ENCODE results near the gene PGPEP1. TPM values are rescaled to one million over a fixed set of nuclear protein-coding genes. Genes with fewer than 3 reads are reported as not detected.
"Not testable (repeated sequence)": the region's sequence is repeated elsewhere in the genome, so short reads cannot be mapped to it uniquely, and the experiment has no call there.

PGPEP1 gene
- polyA plus RNA-seq, 3 donors from 2014 or later: 8.2 to 20.6 (median 17.5) TPM

- not testable (repeated sequence) for H3K27ac Mint-ChIP-seq; DNase-seq; H3K27me3 Mint-ChIP-seq (ENCODE audit: low read depth in 3 of 3); H3K9me3 Mint-ChIP-seq; H3K4me3 Mint-ChIP-seq
- peaks cover 13 to 31% (median 19%) of the 10 kb centered on the region in 3 donors for H3K36me3 Mint-ChIP-seq
- H3K4me1 Mint-ChIP-seq: peaks cover 15 to 22% of the 10 kb centered on the region in 2 donors
These were observed 8.5 kb downstream of the PGPEP1 start for GRCh38 chr19:18348818-18349339.

- peak; percentile 24 to 31 (median 24) for DNase-seq
- Mint-ChIP-seq H3K4me1 (peaks cover 15 to 22% of the 10 kb centered on the region in 2 donors), H3K36me3 (peaks cover 13 to 28% (median 14%) of the 10 kb centered on the region in 3 donors), H3K27me3 (ENCODE audit: low read depth in 3 of 3) (peaks cover 0 to 2% (median 0%) of the 10 kb centered on the region in 3 donors), H3K4me3 (no peak overlapping the region), H3K27ac (no peak overlapping the region), H3K9me3 (no peaks in the 10 kb centered on the region)
These were observed 9.2 kb downstream of the PGPEP1 start for GRCh38 chr19:18349524-18350128.

GRCh38 chr19:18350490-18350889 lies 10.1 kb downstream of the PGPEP1 start:
- DNase-seq: no peak
- peak overlapping the region in 1 of 6 donors; percentile 24 for H3K27ac Mint-ChIP-seq
- no peaks in the 10 kb centered on the region for H3K9me3 Mint-ChIP-seq
- H3K36me3 Mint-ChIP-seq: peaks cover 15 to 30% (median 16%) of the 10 kb centered on the region in 3 donors
- peaks cover 0 to 2% (median 0%) of the 10 kb centered on the region in 3 donors for H3K27me3 Mint-ChIP-seq (ENCODE audit: low read depth in 3 of 3)
- H3K4me1 Mint-ChIP-seq: peaks cover 15 to 18% of the 10 kb centered on the region in 2 donors
- H3K4me3 Mint-ChIP-seq: no peak overlapping the region

GRCh38 chr19:18351544-18351943 lies 11.1 kb downstream of the PGPEP1 start:
- H3K4me1 Mint-ChIP-seq: peaks cover 8 to 11% of the 10 kb centered on the region in 2 donors
- no peak overlapping the region for H3K27ac Mint-ChIP-seq
- no peak overlapping the region for H3K4me3 Mint-ChIP-seq
- H3K27me3 Mint-ChIP-seq (ENCODE audit: low read depth in 3 of 3): peaks cover 0 to 2% (median 0%) of the 10 kb centered on the region in 3 donors
- peaks cover 12 to 25% (median 14%) of the 10 kb centered on the region in 3 donors for H3K36me3 Mint-ChIP-seq
- no peak for DNase-seq
- H3K9me3 Mint-ChIP-seq: no peaks in the 10 kb centered on the region

- H3K4me3 Mint-ChIP-seq: no peak overlapping the region
- no peaks in the 10 kb centered on the region for H3K9me3 Mint-ChIP-seq
- H3K27ac Mint-ChIP-seq: peak overlapping the region in 2 of 6 donors; percentile 6 to 9
- no peak for DNase-seq
- H3K27me3 Mint-ChIP-seq (ENCODE audit: low read depth in 3 of 3): no peaks in the 10 kb centered on the region
- peaks cover 6 to 7% of the 10 kb centered on the region in 2 donors for H3K4me1 Mint-ChIP-seq
- H3K36me3 Mint-ChIP-seq: peaks cover 13 to 30% (median 25%) of the 10 kb centered on the region in 3 donors
These were observed 13.1 kb downstream of the PGPEP1 start for GRCh38 chr19:18353378-18354005.

- H3K36me3 Mint-ChIP-seq: peaks cover 20 to 33% (median 33%) of the 10 kb centered on the region in 3 donors
- H3K9me3 Mint-ChIP-seq; H3K4me1 Mint-ChIP-seq; H3K4me3 Mint-ChIP-seq; DNase-seq; H3K27ac Mint-ChIP-seq; H3K27me3 Mint-ChIP-seq (ENCODE audit: low read depth in 3 of 3): not testable (repeated sequence)
These were observed 14.3 kb downstream of the PGPEP1 start for GRCh38 chr19:18354743-18355142.

GRCh38 chr19:18357041-18357440 lies 16.6 kb downstream of the PGPEP1 start:
- H3K27ac Mint-ChIP-seq: no peak overlapping the region

GRCh38 chr19:18361646-18362045 lies 21.2 kb downstream of the PGPEP1 start:
- Mint-ChIP-seq H3K27ac (no peak overlapping the region), H3K9me3 (no peaks in the 10 kb centered on the region), H3K27me3 (ENCODE audit: low read depth in 3 of 3) (peaks cover 0 to 2% (median 2%) of the 10 kb centered on the region in 3 donors), H3K4me3 (no peak overlapping the region), H3K4me1 (peaks cover 0 to 4% of the 10 kb centered on the region in 2 donors), H3K36me3 (peaks cover 22 to 55% (median 42%) of the 10 kb centered on the region in 3 donors)
- DNase-seq: no peak

More at GRCh38 chr19:18357041-18357440, 16.6 kb downstream of the PGPEP1 start:
- Mint-ChIP-seq H3K36me3 (peaks cover 22 to 38% (median 37%) of the 10 kb centered on the region in 3 donors), H3K27me3 (ENCODE audit: low read depth in 3 of 3) (peaks cover 0 to 2% (median 0%) of the 10 kb centered on the region in 3 donors), H3K9me3 (no peaks in the 10 kb centered on the region), H3K4me1 (no peaks in the 10 kb centered on the region), H3K4me3 (no peak overlapping the region)
- DNase-seq: no peak

- H3K27ac Mint-ChIP-seq: peak overlapping the region in 1 of 6 donors; percentile 23
- peaks cover 0 to 4% of the 10 kb centered on the region in 2 donors for H3K4me1 Mint-ChIP-seq
- DNase-seq: no peak
- peaks cover 0 to 2% (median 2%) of the 10 kb centered on the region in 3 donors for H3K27me3 Mint-ChIP-seq (ENCODE audit: low read depth in 3 of 3)
- H3K36me3 Mint-ChIP-seq: peaks cover 17 to 44% (median 31%) of the 10 kb centered on the region in 3 donors
- no peak overlapping the region for H3K4me3 Mint-ChIP-seq
- H3K9me3 Mint-ChIP-seq: no peaks in the 10 kb centered on the region
These were observed 22.6 kb downstream of the PGPEP1 start for GRCh38 chr19:18362934-18363542.

GRCh38 chr19:18363787-18364186 lies 23.4 kb downstream of the PGPEP1 start:
- Mint-ChIP-seq H3K4me1 (peaks cover 0 to 4% of the 10 kb centered on the region in 2 donors), H3K36me3 (peaks cover 17 to 40% (median 31%) of the 10 kb centered on the region in 3 donors), H3K4me3 (no peak overlapping the region), H3K27me3 (ENCODE audit: low read depth in 3 of 3) (peaks cover 0 to 2% (median 2%) of the 10 kb centered on the region in 3 donors), H3K9me3 (no peaks in the 10 kb centered on the region), H3K27ac (no peak overlapping the region)
- no peak for DNase-seq

- not testable (repeated sequence) for DNase-seq; H3K4me1 Mint-ChIP-seq; H3K9me3 Mint-ChIP-seq; H3K27me3 Mint-ChIP-seq (ENCODE audit: low read depth in 3 of 3); H3K27ac Mint-ChIP-seq; H3K4me3 Mint-ChIP-seq
- H3K36me3 Mint-ChIP-seq: peaks cover 13 to 37% (median 27%) of the 10 kb centered on the region in 3 donors
These were observed 24.0 kb downstream of the PGPEP1 start for GRCh38 chr19:18364277-18364825.

GRCh38 chr19:18364826-18365528 lies 24.6 kb downstream of the PGPEP1 start:
- H3K36me3 Mint-ChIP-seq: peaks cover 8 to 31% (median 21%) of the 10 kb centered on the region in 3 donors

GRCh38 chr19:18366021-18366435 lies 25.6 kb downstream of the PGPEP1 start:
- no peak for DNase-seq
- Mint-ChIP-seq H3K4me3 (no peak overlapping the region), H3K27me3 (ENCODE audit: low read depth in 3 of 3) (peaks cover 0 to 2% (median 2%) of the 10 kb centered on the region in 3 donors), H3K27ac (no peak overlapping the region), H3K36me3 (peaks cover 7 to 30% (median 19%) of the 10 kb centered on the region in 3 donors), H3K9me3 (no peaks in the 10 kb centered on the region), H3K4me1 (peaks cover 0 to 4% of the 10 kb centered on the region in 2 donors)

More at GRCh38 chr19:18364826-18365528, 24.6 kb downstream of the PGPEP1 start:
- Mint-ChIP-seq H3K4me1 (peaks cover 0 to 4% of the 10 kb centered on the region in 2 donors), H3K27ac (peak overlapping the region in 1 of 6 donors; percentile 22), H3K9me3 (no peaks in the 10 kb centered on the region), H3K4me3 (no peak overlapping the region), H3K27me3 (ENCODE audit: low read depth in 3 of 3) (peaks cover 0 to 2% (median 2%) of the 10 kb centered on the region in 3 donors)
- no peak for DNase-seq
